Activated CD8-positive, alpha-beta T cell treated with anti-CD3 and anti-CD28 coated beads, Interleukin-2, amount 10 ng/mL, durations not matched to agents 7 days and 5 days (primary cell): ENCODE data around the gene MAPKAP1. TPM values are rescaled to one million over a fixed set of nuclear protein-coding genes. Genes with fewer than 3 reads are reported as not detected.

ENCODE experiments used
- ATAC-seq: fragments of 150-1000 bp; cut with Tn5 transposase; one replicate; pipeline ENCODE4 v1.10.0; 2021; ENCODE audit warnings: moderate library complexity
- CTCF ChIA-PET: fragments of 350-600 bp; sonication (Branson Sonifier 250); formaldehyde crosslinking; loops from one replicate; lab custom pipeline; 2021; ENCODE audit warnings: antibody characterized with exemption; lab: Charles Lee
- POLR2A ChIA-PET: fragments of 350-600 bp; sonication (Branson Sonifier 250); formaldehyde crosslinking; loops from one replicate; lab custom pipeline; 2021; ENCODE audit warnings: antibody characterized with exemption; lab: Charles Lee
- DNase-seq: peaks from one replicate; pipeline ENCODE4 v3.0.0-alpha.2; 2020
- H3K27ac Mint-ChIP-seq: one replicate; pipeline ENCODE4 v1.8.0; 2021; ENCODE audit warnings: mild to moderate bottlenecking, mixed read lengths
- H3K27me3 Mint-ChIP-seq: one replicate; pipeline ENCODE4 v1.8.0; 2021; ENCODE audit warnings: low read depth, mixed read lengths
- H3K36me3 Mint-ChIP-seq: one replicate; pipeline ENCODE4 v1.8.0; 2021; ENCODE audit warnings: low read depth, mixed read lengths
- H3K4me1 Mint-ChIP-seq: one replicate; pipeline ENCODE4 v1.8.0; 2021; ENCODE audit warnings: low read depth, mixed read lengths
- H3K4me3 Mint-ChIP-seq: one replicate; pipeline ENCODE4 v1.8.0; 2021; ENCODE audit warnings: mild to moderate bottlenecking, mixed read lengths
- H3K9me3 Mint-ChIP-seq: one replicate; pipeline ENCODE4 v1.8.0; 2022; ENCODE audit warnings: mixed read lengths; ENCODE audit not compliant: insufficient read depth
- total RNA-seq, 2 experiments: library from RNA; stranded (reverse); gene quantifications; one replicate each; pipeline ENCODE4 v1.2.3, GENCODE V29; 2021

MAPKAP1 gene
- total RNA-seq, 2 experiments from 2014 or later = 60.4 to 63.9 TPM

- ChIA-PET CTCF (no interaction called here), POLR2A (no interaction called here)
- DNase-seq (no peak), ATAC-seq (no peak)
- Mint-ChIP-seq H3K27ac (no peak overlapping the region), H3K4me3 (no peak overlapping the region), H3K36me3 (peaks cover 3% of the 10 kb centered on the region), H3K9me3 (no peaks in the 10 kb centered on the region), H3K4me1 (peaks cover 2% of the 10 kb centered on the region), H3K27me3 (no peaks in the 10 kb centered on the region)
These were observed 240.6 kb downstream of the MAPKAP1 start for GRCh38 chr9:125466411-125466810.

GRCh38 chr9:125464591-125465385, 242.2 kb downstream of the MAPKAP1 start:
- H3K36me3 Mint-ChIP-seq = peaks cover 16% of the 10 kb centered on the region
- no peak overlapping the region for H3K27ac Mint-ChIP-seq
- H3K27me3 Mint-ChIP-seq = no peaks in the 10 kb centered on the region
- no peaks in the 10 kb centered on the region for H3K9me3 Mint-ChIP-seq
- DNase-seq = no peak
- no peak for ATAC-seq
- no peak overlapping the region for H3K4me3 Mint-ChIP-seq
- POLR2A ChIA-PET = no interaction called here
- CTCF ChIA-PET = no interaction called here
- peaks cover 2% of the 10 kb centered on the region for H3K4me1 Mint-ChIP-seq

GRCh38 chr9:125463926-125464325, 243.1 kb downstream of the MAPKAP1 start:
- Mint-ChIP-seq H3K4me3 (no peak overlapping the region), H3K4me1 (peaks cover 2% of the 10 kb centered on the region), H3K9me3 (no peaks in the 10 kb centered on the region), H3K36me3 (peaks cover 21% of the 10 kb centered on the region), H3K27me3 (no peaks in the 10 kb centered on the region), H3K27ac (no peak overlapping the region)
- ChIA-PET CTCF (no interaction called here), POLR2A (no interaction called here)
- DNase-seq = no peak
- no peak for ATAC-seq

GRCh38 chr9:125462861-125463291, 244.1 kb downstream of the MAPKAP1 start:
- ATAC-seq = no peak
- H3K4me1 Mint-ChIP-seq = peaks cover 2% of the 10 kb centered on the region
- H3K9me3 Mint-ChIP-seq = peaks cover 4% of the 10 kb centered on the region
- no peaks in the 10 kb centered on the region for H3K27me3 Mint-ChIP-seq
- H3K4me3 Mint-ChIP-seq = no peak overlapping the region
- POLR2A ChIA-PET = no interaction called here
- H3K36me3 Mint-ChIP-seq = peaks cover 28% of the 10 kb centered on the region
- no peak overlapping the region for H3K27ac Mint-ChIP-seq
- CTCF ChIA-PET = interaction anchor here (1.1 kb wide), 1 partner anchor 67 kb away, joined by 4 read pairs; no protein-coding TSS in a partner anchor
- DNase-seq = no peak

GRCh38 chr9:125461636-125462190, 245.3 kb downstream of the MAPKAP1 start:
- Mint-ChIP-seq H3K27me3 (no peaks in the 10 kb centered on the region), H3K4me3 (no peak overlapping the region), H3K27ac (no peak overlapping the region), H3K36me3 (peaks cover 35% of the 10 kb centered on the region), H3K4me1 (peaks cover 2% of the 10 kb centered on the region), H3K9me3 (peaks cover 5% of the 10 kb centered on the region)
- POLR2A ChIA-PET = no interaction called here
- CTCF ChIA-PET = interaction anchor here (0.6 to 1.1 kb wide), 2 partner anchors 68 to 876 kb away, joined by 3 to 4 read pairs; no protein-coding TSS in a partner anchor
- no peak for ATAC-seq
- no peak for DNase-seq

- Mint-ChIP-seq H3K9me3 (peaks cover 5% of the 10 kb centered on the region), H3K27ac (no peak overlapping the region), H3K27me3 (no peaks in the 10 kb centered on the region), H3K4me1 (peaks cover 2% of the 10 kb centered on the region), H3K4me3 (no peak overlapping the region), H3K36me3 (peaks cover 41% of the 10 kb centered on the region)
- POLR2A ChIA-PET = no interaction called here
- CTCF ChIA-PET = no interaction called here
- ATAC-seq = no peak
- DNase-seq = no peak
These were observed 245.9 kb downstream of the MAPKAP1 start for GRCh38 chr9:125460883-125461635.

GRCh38 chr9:125460346-125460745, 246.7 kb downstream of the MAPKAP1 start:
- ATAC-seq (no peak), DNase-seq (no peak)
- peaks cover 46% of the 10 kb centered on the region for H3K36me3 Mint-ChIP-seq
- ChIA-PET CTCF (no interaction called here), POLR2A (no interaction called here)
- peaks cover 2% of the 10 kb centered on the region for H3K4me1 Mint-ChIP-seq
- H3K4me3 Mint-ChIP-seq = no peak overlapping the region
- H3K27me3 Mint-ChIP-seq = no peaks in the 10 kb centered on the region
- no peak overlapping the region for H3K27ac Mint-ChIP-seq
- peaks cover 5% of the 10 kb centered on the region for H3K9me3 Mint-ChIP-seq

GRCh38 chr9:125457357-125457756, 249.7 kb downstream of the MAPKAP1 start:
- CTCF ChIA-PET = interaction anchor here (0.7 to 1.4 kb wide), 2 partner anchors 50 to 73 kb away, joined by 3 to 4 read pairs; no protein-coding TSS in a partner anchor
- H3K27ac Mint-ChIP-seq = no peak overlapping the region
- H3K9me3 Mint-ChIP-seq = peaks cover 5% of the 10 kb centered on the region
- ATAC-seq = no peak
- H3K27me3 Mint-ChIP-seq = no peaks in the 10 kb centered on the region
- H3K4me3 Mint-ChIP-seq = no peak overlapping the region
- peaks cover 47% of the 10 kb centered on the region for H3K36me3 Mint-ChIP-seq
- H3K4me1 Mint-ChIP-seq = no peaks in the 10 kb centered on the region
- POLR2A ChIA-PET = no interaction called here
- no peak for DNase-seq

GRCh38 chr9:125455876-125456275, 251.1 kb downstream of the MAPKAP1 start:
- peaks cover 47% of the 10 kb centered on the region for H3K36me3 Mint-ChIP-seq
- ATAC-seq (no peak), DNase-seq (no peak)
- H3K9me3 Mint-ChIP-seq = peaks cover 5% of the 10 kb centered on the region
- no peak overlapping the region for H3K27ac Mint-ChIP-seq
- ChIA-PET POLR2A (no interaction called here), CTCF (no interaction called here)
- no peaks in the 10 kb centered on the region for H3K27me3 Mint-ChIP-seq
- H3K4me3 Mint-ChIP-seq = no peak overlapping the region
- H3K4me1 Mint-ChIP-seq = no peaks in the 10 kb centered on the region

- no peaks in the 10 kb centered on the region for H3K27me3 Mint-ChIP-seq
- H3K27ac Mint-ChIP-seq = no peak overlapping the region
- H3K36me3 Mint-ChIP-seq = peaks cover 42% of the 10 kb centered on the region
- H3K9me3 Mint-ChIP-seq = peaks cover 5% of the 10 kb centered on the region
- no peaks in the 10 kb centered on the region for H3K4me1 Mint-ChIP-seq
- ChIA-PET POLR2A (no interaction called here), CTCF (no interaction called here)
- no peak overlapping the region for H3K4me3 Mint-ChIP-seq
- DNase-seq (no peak), ATAC-seq (no peak)
These were observed 251.9 kb downstream of the MAPKAP1 start for GRCh38 chr9:125455132-125455531.

GRCh38 chr9:125447202-125447802, 259.7 kb downstream of the MAPKAP1 start:
- Mint-ChIP-seq H3K27ac (no peak overlapping the region), H3K27me3 (no peaks in the 10 kb centered on the region), H3K4me3 (no peak overlapping the region), H3K9me3 (no peaks in the 10 kb centered on the region), H3K36me3 (peaks cover 5% of the 10 kb centered on the region), H3K4me1 (peaks cover 2% of the 10 kb centered on the region)
- ATAC-seq = no peak
- CTCF ChIA-PET = interaction anchor here (1.4 kb wide), 1 partner anchor 39 kb away, joined by 8 read pairs; no protein-coding TSS in a partner anchor
- no peak for DNase-seq
- POLR2A ChIA-PET = no interaction called here
